KMS-11 (cell line): ENCODE results near the gene NDC80.

Source experiments
- H2AFZ ChIP-seq: fragments of 200-600 bp; sonication (generic); 2 replicates; pipeline ENCODE4 v1.6.1; 2016; ENCODE audit warnings: antibody characterized with exemption, mixed run types, low read depth
- H3K27ac ChIP-seq: fragments of 200-600 bp; sonication (generic); 2 replicates; pipeline ENCODE4 v1.6.1; 2016; ENCODE audit warnings: mild to moderate bottlenecking, mixed run types
- H3K27me3 ChIP-seq: fragments of 200-600 bp; sonication (generic); 2 replicates; pipeline ENCODE4 v1.6.1; 2017; ENCODE audit warnings: mild to moderate bottlenecking, low read depth, mixed run types, moderate library complexity; ENCODE audit not compliant: insufficient read depth
- H3K36me3 ChIP-seq: fragments of 200-600 bp; sonication (generic); 2 replicates; pipeline ENCODE4 v1.6.1; 2017; ENCODE audit warnings: mild to moderate bottlenecking, mixed run types; ENCODE audit not compliant: insufficient read depth
- H3K4me1 ChIP-seq: fragments of 200-600 bp; sonication (generic); 2 replicates; pipeline ENCODE4 v1.6.1; 2016; ENCODE audit warnings: mild to moderate bottlenecking, low read depth, mixed run types; ENCODE audit not compliant: poor library complexity, severe bottlenecking
- H3K4me2 ChIP-seq: fragments of 200-600 bp; sonication (generic); 2 replicates; pipeline ENCODE4 v1.7.0; 2016; ENCODE audit warnings: mild to moderate bottlenecking, mixed run types
- H3K4me3 ChIP-seq: fragments of 200-600 bp; sonication (generic); IDR thresholded peaks from 2 replicates; pipeline ENCODE4 v1.6.1; 2017; ENCODE audit warnings: low read depth, low read length, mixed read lengths; ENCODE audit not compliant: insufficient read depth
- H3K79me2 ChIP-seq: fragments of 200-600 bp; sonication (generic); 2 replicates; pipeline ENCODE4 v1.6.1; 2016; ENCODE audit warnings: low read depth, mixed run types; ENCODE audit not compliant: insufficient read depth
- H3K9ac ChIP-seq: fragments of 200-600 bp; sonication (generic); 2 replicates; pipeline ENCODE4 v1.6.1; 2016; ENCODE audit warnings: mild to moderate bottlenecking, mixed run types
- H4K20me1 ChIP-seq: fragments of 200-600 bp; sonication (generic); 2 replicates; pipeline ENCODE4 v1.6.1; 2016; ENCODE audit warnings: mild to moderate bottlenecking, mixed run types; ENCODE audit not compliant: insufficient read depth
- CTCF ChIP-seq: fragments of 200-600 bp; sonication (generic); conservative IDR thresholded peaks from 2 replicates; pipeline ENCODE4 v1.6.1; 2017; ENCODE audit warnings: low read depth, mild to moderate bottlenecking, antibody characterized with exemption, low read length, moderate library complexity, mixed read lengths

The NDC80 gene

GRCh38 chr18:2590303-2590702 is 18.9 kb downstream of the NDC80 start:
- no peak for TF ChIP-seq CTCF
- Histone ChIP-seq H3K27me3 (no peaks in the 10 kb centered on the region), H4K20me1 (no peaks in the 10 kb centered on the region), H3K4me3 (no peak overlapping the region), H3K36me3 (peaks cover 11% of the 10 kb centered on the region; the same call in 1 of the 2 replicates), H2AFZ (no peak overlapping the region), H3K9ac (no peak overlapping the region), H3K4me2 (no peak overlapping the region), H3K4me1 (peaks cover 9% of the 10 kb centered on the region), H3K27ac (no peak overlapping the region), H3K79me2 (no peaks in the 10 kb centered on the region)

- Histone ChIP-seq H2AFZ (no peak overlapping the region), H3K4me1 (no peaks in the 10 kb centered on the region), H3K36me3 (no peaks in the 10 kb centered on the region; the same call in 1 of the 2 replicates), H3K4me2 (no peak overlapping the region), H3K4me3 (no peak overlapping the region), H3K79me2 (no peaks in the 10 kb centered on the region), H3K27ac (no peak overlapping the region), H3K27me3 (no peaks in the 10 kb centered on the region), H4K20me1 (no peaks in the 10 kb centered on the region), H3K9ac (no peak overlapping the region)
- no peak for TF ChIP-seq CTCF
Measured at GRCh38 chr18:2597639-2598038, 26.3 kb downstream of the NDC80 start.

- no peak overlapping the region for H3K4me2 ChIP-seq
- no peaks in the 10 kb centered on the region for H3K79me2 ChIP-seq
- peaks cover 26% of the 10 kb centered on the region for H3K4me1 ChIP-seq
- no peaks in the 10 kb centered on the region for H3K27me3 ChIP-seq
- no peak for TF ChIP-seq CTCF
- no peaks in the 10 kb centered on the region for H3K36me3 ChIP-seq
- H3K9ac ChIP-seq = no peak overlapping the region
- H3K4me3 ChIP-seq = no peak overlapping the region
- no peak overlapping the region for H2AFZ ChIP-seq
- H4K20me1 ChIP-seq = no peaks in the 10 kb centered on the region
- H3K27ac ChIP-seq = no peak overlapping the region
Measured at GRCh38 chr18:2602844-2603243, 31.5 kb downstream of the NDC80 start.

GRCh38 chr18:2606335-2606734 is 35.0 kb downstream of the NDC80 start:
- peak overlapping the region; percentile 51; the same call in 1 of the 2 replicates for H3K4me2 ChIP-seq
- no peaks in the 10 kb centered on the region for H3K27me3 ChIP-seq
- TF ChIP-seq CTCF = no peak
- H3K4me1 ChIP-seq = peaks cover 26% of the 10 kb centered on the region
- H2AFZ ChIP-seq = no peak overlapping the region
- H3K27ac ChIP-seq = peak overlapping the region; percentile 43; the same call in 1 of the 2 replicates
- H3K9ac ChIP-seq = no peak overlapping the region
- no peaks in the 10 kb centered on the region for H4K20me1 ChIP-seq
- H3K79me2 ChIP-seq = no peaks in the 10 kb centered on the region
- H3K36me3 ChIP-seq = no peaks in the 10 kb centered on the region
- H3K4me3 ChIP-seq = no peak overlapping the region
